Thyroid gland (tissue), 4 donors: ENCODE data around the gene SAMMSON. TPM values are rescaled to one million over a fixed set of nuclear protein-coding genes. Genes with fewer than 3 reads are reported as not detected.

Experiments used
- DNase-seq, 2 donors: peaks; one replicate each; pipeline ENCODE4 v3.0.0-alpha.2; 2019
- H3K27ac ChIP-seq, 3 donors: fragments of 200-600 bp; sonication (generic); 1 replicate in 2 of 3; 2 replicates in 1 of 3; pipeline ENCODE4 v1.5.1; 2016 to 2019; ENCODE audit warnings: mild to moderate bottlenecking in 1 of 3, moderate library complexity in 1 of 3
- H3K27me3 ChIP-seq: fragments of 200-600 bp; sonication (generic); one replicate; pipeline ENCODE4 v1.5.1; 2019
- H3K36me3 ChIP-seq, 2 donors: fragments of 200-600 bp; sonication (generic); one replicate each; pipeline ENCODE4 v1.5.1; 2016 to 2019
- H3K4me1 ChIP-seq, 2 donors: fragments of 200-600 bp; sonication (generic); one replicate each; pipeline ENCODE4 v1.5.1; 2017 to 2019
- H3K4me3 ChIP-seq, 3 donors: fragments of 200-600 bp; sonication (generic); replicated peaks in 1 of 3; 1 replicate in 2 of 3; 2 replicates in 1 of 3; pipeline ENCODE4 v1.5.1; 2016; ENCODE audit warnings: mild to moderate bottlenecking in 1 of 3
- H3K9me3 ChIP-seq: fragments of 200-600 bp; sonication (generic); one replicate; pipeline ENCODE4 v1.5.1; 2017
- POLR2A ChIP-seq, 2 donors: fragments of 450-650 bp; IDR thresholded peaks; one replicate each; pipeline ENCODE4 v1.6.1; 2017; ENCODE audit warnings: antibody characterized with exemption in 2 of 2, mild to moderate bottlenecking in 2 of 2, moderate library complexity in 1 of 2
- WGBS, 2 donors: methylation state at CpG; one replicate each; pipeline ENCODE4 v1.1.5; 2017; 5-methylcytosine and 5-hydroxymethylcytosine counted together
- intact Hi-C: fragments of 100-400 bp; cut with DNase I; formaldehyde crosslinking; loops from one replicate; pipeline ENCODE4 v1.15.1; 2023
- total RNA-seq, 4 donors: library from RNA; depleted of rRNA; stranded (reverse); fragments of >200 nt; gene quantifications; one replicate each; pipeline ENCODE4 v1.2.3, GENCODE V29; 2016
- TF ChIP-seq, protein P1 (sequence below), 6 experiments: fragments of 200-600 bp in 3 of 6; fragments of 450-650 bp in 3 of 6; sonication (generic) in 3 of 6; IDR thresholded peaks; one replicate each; pipeline ENCODE4 v1.5.1; 2016 to 2019; ENCODE audit warnings: antibody characterized with exemption in 6 of 6, mild to moderate bottlenecking in 2 of 6, inconsistent platforms in 1 of 6, moderate library complexity in 1 of 6

Gene SAMMSON
- total RNA-seq, 4 donors from 2014 or later = 0.27 to 0.75 (median 0.63) TPM

DNA sequence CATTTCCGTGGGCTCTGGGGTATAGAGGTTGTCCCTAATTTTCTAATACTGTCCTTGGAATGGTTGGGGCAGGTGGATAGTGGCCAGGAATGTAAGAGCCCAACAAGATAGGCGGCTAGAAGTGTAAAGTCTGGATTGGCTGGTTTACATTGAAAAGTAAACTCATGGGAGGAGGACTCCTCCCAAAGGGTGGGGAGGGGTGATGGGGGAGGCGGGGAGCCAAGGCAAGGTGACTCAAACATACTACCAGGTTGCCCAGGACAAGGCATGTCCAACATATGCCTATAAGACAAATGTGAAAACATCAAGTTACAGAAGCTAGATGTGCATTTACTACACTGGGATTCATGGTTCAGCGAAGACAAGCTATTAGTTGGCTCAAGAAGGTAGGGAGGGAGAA, 14.3 kb upstream of the SAMMSON start:
- H3K27ac ChIP-seq = no peak overlapping the region
- H3K4me1 ChIP-seq = peaks cover 4% of the 10 kb centered on the region in 2 donors
- H3K4me3 ChIP-seq = no peak overlapping the region
- H3K36me3 ChIP-seq = no peaks in the 10 kb centered on the region
- intact Hi-C loops = no loop called here
- no peak for DNase-seq
- TF ChIP-seq, protein P1, sequence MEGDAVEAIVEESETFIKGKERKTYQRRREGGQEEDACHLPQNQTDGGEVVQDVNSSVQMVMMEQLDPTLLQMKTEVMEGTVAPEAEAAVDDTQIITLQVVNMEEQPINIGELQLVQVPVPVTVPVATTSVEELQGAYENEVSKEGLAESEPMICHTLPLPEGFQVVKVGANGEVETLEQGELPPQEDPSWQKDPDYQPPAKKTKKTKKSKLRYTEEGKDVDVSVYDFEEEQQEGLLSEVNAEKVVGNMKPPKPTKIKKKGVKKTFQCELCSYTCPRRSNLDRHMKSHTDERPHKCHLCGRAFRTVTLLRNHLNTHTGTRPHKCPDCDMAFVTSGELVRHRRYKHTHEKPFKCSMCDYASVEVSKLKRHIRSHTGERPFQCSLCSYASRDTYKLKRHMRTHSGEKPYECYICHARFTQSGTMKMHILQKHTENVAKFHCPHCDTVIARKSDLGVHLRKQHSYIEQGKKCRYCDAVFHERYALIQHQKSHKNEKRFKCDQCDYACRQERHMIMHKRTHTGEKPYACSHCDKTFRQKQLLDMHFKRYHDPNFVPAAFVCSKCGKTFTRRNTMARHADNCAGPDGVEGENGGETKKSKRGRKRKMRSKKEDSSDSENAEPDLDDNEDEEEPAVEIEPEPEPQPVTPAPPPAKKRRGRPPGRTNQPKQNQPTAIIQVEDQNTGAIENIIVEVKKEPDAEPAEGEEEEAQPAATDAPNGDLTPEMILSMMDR (IDR thresholded peaks at IDR 0.05) = no peak
- no peak for TF ChIP-seq POLR2A (IDR thresholded peaks at IDR 0.05)
- H3K9me3 ChIP-seq = no peaks in the 10 kb centered on the region
- no peaks in the 10 kb centered on the region for H3K27me3 ChIP-seq
- WGBS, 2 donors = 78 to 79% methylated on average over 4 of the region's 4 CpGs

DNA sequence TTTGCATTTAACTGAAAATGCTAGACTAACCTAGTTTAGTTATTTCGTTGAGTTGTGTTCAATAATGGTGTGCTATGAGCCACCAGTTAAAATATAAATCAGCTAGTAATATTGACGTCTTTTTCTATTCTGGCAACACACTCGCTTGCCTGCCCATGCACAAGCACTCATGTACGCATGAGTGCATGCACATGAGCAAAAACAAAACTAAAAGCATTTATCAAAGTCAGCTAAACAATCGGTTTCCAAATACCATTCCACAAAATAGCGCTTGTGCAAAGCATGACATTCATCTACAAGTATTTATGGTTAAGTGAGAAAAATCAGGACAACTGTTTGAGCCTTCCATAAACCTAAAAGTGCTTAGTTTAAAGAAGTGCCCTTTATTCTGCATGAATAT, 13.1 kb upstream of the SAMMSON start:
- intact Hi-C loops = no loop called here
- H3K27ac ChIP-seq = peak overlapping the region in 1 of 3 donors; percentile 26

DNA sequence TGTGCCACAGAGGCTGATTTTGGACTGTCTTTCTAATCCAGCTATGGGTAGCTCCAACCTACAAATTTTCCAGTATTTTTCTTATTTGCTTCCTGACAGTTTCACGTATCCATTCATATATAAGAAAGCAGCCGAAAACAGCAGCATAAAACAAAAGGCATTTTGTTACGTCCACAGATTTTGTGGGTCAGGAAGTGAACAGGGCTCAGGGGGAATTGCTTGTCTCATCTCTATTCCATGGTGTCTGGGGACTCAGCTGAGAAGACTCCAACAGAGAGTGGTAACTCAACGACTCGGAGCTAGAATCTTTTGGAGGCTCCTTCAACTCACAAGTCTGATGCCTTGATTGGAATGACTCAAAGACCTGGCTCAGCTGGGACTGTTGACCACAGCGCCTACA, 11.7 kb upstream of the SAMMSON start:
- intact Hi-C loops = no loop called here
- Histone ChIP-seq H3K4me1 (peaks cover 4% of the 10 kb centered on the region in 2 donors), H3K27ac (no peak overlapping the region), H3K27me3 (no peaks in the 10 kb centered on the region), H3K4me3 (no peak overlapping the region), H3K9me3 (no peaks in the 10 kb centered on the region), H3K36me3 (no peaks in the 10 kb centered on the region)
- TF ChIP-seq, protein P1 (IDR thresholded peaks at IDR 0.05) = no peak
- no peak for TF ChIP-seq POLR2A (IDR thresholded peaks at IDR 0.05)
- DNase-seq = no peak
- 86 to 89% methylated on average over 6 of the region's 6 CpGs for WGBS, 2 donors

More for the DNA sequence above, 13.1 kb upstream of the SAMMSON start:
- peaks cover 4% of the 10 kb centered on the region in 2 donors for H3K4me1 ChIP-seq
- TF ChIP-seq, protein P1 (IDR thresholded peaks at IDR 0.05) = no peak
- H3K36me3 ChIP-seq = no peaks in the 10 kb centered on the region
- no peaks in the 10 kb centered on the region for H3K27me3 ChIP-seq
- 38 to 46% methylated on average over 6 of the region's 6 CpGs for WGBS, 2 donors
- peak; percentile 34 to 57 for DNase-seq
- no peaks in the 10 kb centered on the region for H3K9me3 ChIP-seq
- no peak overlapping the region for H3K4me3 ChIP-seq

DNA sequence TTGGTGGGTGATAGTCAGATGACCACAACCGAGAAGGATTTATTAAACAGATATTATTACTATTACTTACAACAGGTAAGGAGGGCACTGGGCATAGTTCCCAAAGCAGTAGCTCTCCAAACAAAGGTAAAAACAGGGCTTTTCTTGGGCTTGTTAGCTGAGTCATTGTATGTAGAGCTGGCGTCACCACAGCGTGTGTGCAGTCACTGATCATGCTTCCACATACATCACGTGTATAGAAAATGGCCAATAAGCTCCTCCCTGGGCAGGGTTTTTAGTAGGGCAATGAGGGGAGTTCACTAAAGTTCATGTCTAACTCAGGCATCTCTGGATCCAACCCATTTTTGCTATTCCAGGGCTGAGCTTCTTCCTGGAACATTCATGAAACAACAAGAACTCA, 5.8 kb upstream of the SAMMSON start:
- Histone ChIP-seq H3K4me1 (peaks cover 8% of the 10 kb centered on the region in 2 donors), H3K9me3 (no peaks in the 10 kb centered on the region), H3K27me3 (no peaks in the 10 kb centered on the region), H3K36me3 (no peaks in the 10 kb centered on the region), H3K4me3 (no peak overlapping the region), H3K27ac (no peak overlapping the region)
- TF ChIP-seq, protein P1 (IDR thresholded peaks at IDR 0.05) = no peak
- TF ChIP-seq POLR2A (IDR thresholded peaks at IDR 0.05) = no peak
- no peak for DNase-seq
- intact Hi-C loops = no loop called here
- 96 to 97% methylated on average over 4 of the region's 4 CpGs for WGBS, 2 donors

DNA sequence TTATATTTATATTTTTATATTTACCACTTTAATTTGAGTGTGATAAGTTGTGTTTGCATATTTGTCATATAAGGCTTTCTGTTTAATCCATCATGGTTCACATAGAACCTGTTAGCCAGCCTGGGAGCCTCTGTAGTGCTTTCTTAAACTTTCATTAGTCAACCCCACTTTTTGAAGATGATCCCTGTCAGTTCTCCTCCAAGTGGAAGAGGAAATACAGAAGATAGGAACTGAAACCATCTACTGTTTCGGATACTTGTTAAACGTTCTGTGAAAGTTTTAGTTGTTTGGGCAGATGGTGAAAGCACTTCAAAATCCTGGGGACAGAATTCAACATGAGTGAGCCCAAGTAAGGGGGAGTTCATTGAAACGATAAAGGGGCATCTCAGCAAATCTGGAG, 4.6 kb upstream of the SAMMSON start:
- no peak for DNase-seq
- H3K27ac ChIP-seq = no peak overlapping the region
- H3K4me1 ChIP-seq = peaks cover 8% of the 10 kb centered on the region in 2 donors
- no peaks in the 10 kb centered on the region for H3K36me3 ChIP-seq
- WGBS, 2 donors = 76 to 77% methylated on average over 3 of the region's 3 CpGs
- no peaks in the 10 kb centered on the region for H3K27me3 ChIP-seq
- intact Hi-C loops = no loop called here
- no peak overlapping the region for H3K4me3 ChIP-seq
- H3K9me3 ChIP-seq = no peaks in the 10 kb centered on the region
- TF ChIP-seq, protein P1 (IDR thresholded peaks at IDR 0.05) = no peak
- TF ChIP-seq POLR2A (IDR thresholded peaks at IDR 0.05) = no peak
